GM23248 (cell line): ENCODE measurements around the gene CYB5D1.

ENCODE experiments used
- EZH2 ChIP-seq: fragments of 200-600 bp; sonication (generic); IDR thresholded peaks from 2 replicates; pipeline ENCODE4 v1.6.1; 2018; ENCODE audit warnings: antibody characterized with exemption, mild to moderate bottlenecking; ENCODE audit not compliant: insufficient read depth, poor library complexity, severe bottlenecking
- EZH2phosphoT487 ChIP-seq: fragments of 200-600 bp; sonication (generic); IDR thresholded peaks from 2 replicates; pipeline ENCODE4 v1.6.1; 2018; ENCODE audit warnings: antibody characterized with exemption, moderate library complexity, mild to moderate bottlenecking, low read depth; ENCODE audit not compliant: insufficient read depth

DNA sequence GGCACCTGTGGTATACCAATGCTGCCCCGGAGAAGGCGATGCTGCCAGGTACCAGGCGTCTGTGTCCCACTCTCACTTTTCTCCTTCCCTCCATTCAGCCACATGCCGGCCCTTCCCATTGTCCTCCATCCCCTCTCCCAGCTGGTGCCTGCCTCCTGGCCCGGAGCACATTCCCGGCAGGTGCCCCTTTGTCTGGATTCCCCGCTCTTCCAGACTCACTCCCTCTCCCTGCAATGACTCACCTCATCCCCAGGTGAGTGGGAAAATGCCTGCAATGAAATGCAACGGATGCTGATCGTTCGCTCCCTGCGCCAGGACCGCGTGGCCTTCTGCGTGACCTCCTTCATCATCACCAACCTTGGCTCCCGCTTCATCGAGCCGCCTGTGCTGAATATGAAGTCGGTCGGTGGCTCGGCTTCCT, 34.2 kb upstream of the CYB5D1 start:
- TF ChIP-seq EZH2: no peak
- TF ChIP-seq EZH2phosphoT487: no peak
